Right renal cortex interstitium (tissue), 3 donors: ENCODE measurements around the gene METTL24. TPM values are rescaled to one million over a fixed set of nuclear protein-coding genes. Genes with fewer than 3 reads are reported as not detected.
"Not testable (repeated sequence)": the region's sequence is repeated elsewhere in the genome, so short reads cannot be mapped to it uniquely, and the experiment has no call there.

Experiments used
- DNase-seq, 3 donors: peaks; one replicate each; pipeline ENCODE4 v3.0.0-alpha.2; 2013; ENCODE audit warnings: low read depth in 3 of 3, low spot score in 2 of 3
- polyA plus RNA-seq, 3 donors: library from polyadenylated mRNA; unstranded; fragments of 120-200 nt; gene quantifications; one replicate each; pipeline ENCODE4 v1.2.1, GENCODE V29; 2013; ENCODE audit not compliant: insufficient read length in 3 of 3

METTL24 gene
- polyA plus RNA-seq, 3 donors: 14.4 to 15.5 (median 14.7) TPM

- DNase-seq: not testable (repeated sequence)
These were observed 85.4 kb downstream of the METTL24 start for GRCh38 chr6:110272781-110273180.

- no peak for DNase-seq
These were observed 86.5 kb downstream of the METTL24 start for GRCh38 chr6:110271732-110272022.

- no peak for DNase-seq
These were observed 88.0 kb downstream of the METTL24 start for GRCh38 chr6:110270165-110270564.

- no peak for DNase-seq
These were observed 88.5 kb downstream of the METTL24 start for GRCh38 chr6:110269623-110270022.

GRCh38 chr6:110266996-110267395 lies 91.2 kb downstream of the METTL24 start:
- DNase-seq: no peak

GRCh38 chr6:110265273-110265672 lies 92.9 kb downstream of the METTL24 start:
- no peak for DNase-seq

- DNase-seq: no peak
These were observed 101.8 kb downstream of the METTL24 start for GRCh38 chr6:110256366-110256765.

GRCh38 chr6:110255211-110255750 lies 102.9 kb downstream of the METTL24 start:
- peak in 2 of 3 donors; percentile 6 to 16 for DNase-seq

- no peak for DNase-seq
These were observed 107.3 kb downstream of the METTL24 start for GRCh38 chr6:110250838-110251237.

- no peak for DNase-seq
These were observed 108.1 kb downstream of the METTL24 start for GRCh38 chr6:110250058-110250457.

GRCh38 chr6:110246900-110247546 lies 111.1 kb downstream of the METTL24 start:
- DNase-seq: no peak

- no peak for DNase-seq
These were observed 111.8 kb downstream of the METTL24 start for GRCh38 chr6:110246378-110246777.

- DNase-seq: not testable (repeated sequence)
These were observed 113.5 kb downstream of the METTL24 start for GRCh38 chr6:110244621-110245020.

GRCh38 chr6:110239526-110240274 lies 118.4 kb downstream of the METTL24 start:
- DNase-seq: no peak

GRCh38 chr6:110236007-110236406 lies 122.1 kb downstream of the METTL24 start:
- not testable (repeated sequence) for DNase-seq

GRCh38 chr6:110233770-110234374 lies 124.3 kb downstream of the METTL24 start:
- no peak for DNase-seq

- no peak for DNase-seq
These were observed 125.7 kb downstream of the METTL24 start for GRCh38 chr6:110232450-110232849.

GRCh38 chr6:110226261-110226660 lies 131.9 kb downstream of the METTL24 start:
- DNase-seq: no peak

GRCh38 chr6:110221738-110222137 lies 136.4 kb downstream of the METTL24 start:
- DNase-seq: no peak

GRCh38 chr6:110217266-110217665 lies 140.9 kb downstream of the METTL24 start:
- no peak for DNase-seq

- DNase-seq: no peak
These were observed 142.0 kb downstream of the METTL24 start for GRCh38 chr6:110216140-110216539.

GRCh38 chr6:110214338-110214737 lies 143.8 kb downstream of the METTL24 start:
- DNase-seq: no peak
